Lower leg skin (tissue), 3 donors: ENCODE measurements around the gene ANKRD24.

Experiments
- CTCF ChIP-seq, 3 donors: fragments of 450-650 bp; IDR thresholded peaks; one replicate each; pipeline ENCODE4 v1.5.1; 2016; ENCODE audit warnings: antibody characterized with exemption in 3 of 3, mild to moderate bottlenecking in 3 of 3, moderate library complexity in 2 of 3
- POLR2A ChIP-seq, 2 donors: fragments of 450-650 bp; IDR thresholded peaks; one replicate each; pipeline ENCODE4 v1.6.1; 2016 to 2017; ENCODE audit warnings: antibody characterized with exemption in 2 of 2, mild to moderate bottlenecking in 1 of 2, moderate library complexity in 1 of 2

DNA sequence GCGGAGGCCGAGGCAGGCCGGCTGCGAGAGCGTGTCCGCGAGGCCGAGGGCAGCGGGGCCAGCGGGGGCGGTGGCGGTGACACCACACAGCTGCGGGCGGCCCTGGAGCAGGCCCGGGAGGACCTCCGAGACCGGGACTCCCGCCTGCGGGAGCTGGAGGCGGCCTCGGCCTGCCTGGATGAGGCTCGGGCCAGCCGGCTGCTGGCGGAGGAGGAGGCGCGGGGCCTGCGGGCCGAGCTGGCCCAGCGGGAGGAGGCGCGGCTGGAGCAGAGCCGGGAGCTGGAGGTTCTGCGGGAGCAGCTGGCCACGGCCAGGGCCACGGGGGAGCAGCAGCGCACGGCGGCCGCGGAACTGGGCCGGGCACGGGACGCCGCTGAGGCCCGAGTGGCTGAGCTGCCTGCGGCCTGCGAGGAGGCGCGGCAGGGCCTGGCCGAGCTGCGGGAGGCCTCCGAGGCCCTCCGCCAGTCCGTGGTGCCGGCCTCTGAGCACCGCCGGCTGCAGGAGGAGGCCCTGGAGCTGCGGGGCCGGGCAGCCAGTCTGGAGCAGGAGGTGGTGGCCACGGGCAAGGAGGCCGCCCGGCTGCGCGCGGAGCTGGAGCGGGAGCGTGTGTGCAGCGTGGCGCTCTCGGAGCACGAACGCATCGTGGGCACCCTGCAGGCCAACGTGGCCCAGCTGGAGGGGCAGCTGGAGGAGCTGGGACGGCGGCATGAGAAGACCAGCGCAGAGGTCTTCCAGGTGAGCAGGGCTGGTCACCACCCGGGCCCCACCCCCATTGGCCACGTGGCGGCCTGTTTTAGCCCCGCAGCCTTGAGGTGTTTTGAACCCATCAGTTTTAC, 35.2 kb downstream of the ANKRD24 start:
- TF ChIP-seq CTCF (IDR thresholded peaks at IDR 0.05) (no peak), POLR2A (IDR thresholded peaks at IDR 0.05) (no peak)
